ENCODE data around the gene CIAO3. TPM values are rescaled to one million over a fixed set of nuclear protein-coding genes. Genes with fewer than 3 reads are reported as not detected.

CIAO3 gene
- total and polyA plus RNA-seq, 2 donors (not counting 1 experiment from before 2014, with no cell fraction given): 59.4 to 68.4 TPM

GRCh38 chr16:683396-684070, 57.3 kb downstream of the CIAO3 start:
- Mint-ChIP-seq H3K4me1 (peaks cover 32% of the 10 kb centered on the region), H3K9me3 (ENCODE audit: insufficient read depth) (no peaks in the 10 kb centered on the region), H3K27ac (peak overlapping the region; percentile 46), H3K4me3 (peak overlapping the region; percentile 80), H3K27me3 (no peaks in the 10 kb centered on the region)
- intact Hi-C loops (cut with micrococcal nuclease): loop anchor here (1.0 to 5.0 kb wide), 6 partner anchors 15 to 57 kb away; partner anchors contain the start of genes ANTKMT, CIAO3, MCRIP2 and RHOT2
- DNase-seq: no peak
- 26% methylated on average over 56 of the region's 57 CpGs for WGBS (ENCODE audit: insufficient coverage)
- no peaks in the 10 kb centered on the region for H3K27me3 ChIP-seq (replicated peaks in 1 of 4; ENCODE audit: control extremely low read depth in 1 of 4, control insufficient read depth in 3 of 4, insufficient read depth in 4 of 4, low read length in 3 of 4)
- H3K4me1 ChIP-seq (ENCODE audit: control insufficient read depth in 2 of 2, insufficient read depth in 2 of 2, low read length in 2 of 2): peaks cover 28 to 49% of the 10 kb centered on the region in 2 donors
- peak overlapping the region; percentile 97 for H3K4me2 ChIP-seq (replicated peaks; ENCODE audit: low read depth, low read length, poor library complexity, severe bottlenecking)
- no peak for TF ChIP-seq CTCF (IDR thresholded peaks at IDR 0.05)
- no peak for TF ChIP-seq EZH2 (IDR thresholded peaks at IDR 0.05; ENCODE audit: borderline replicate concordance, insufficient read depth, low read depth, low read length, poor library complexity, severe bottlenecking)
- peak overlapping the region; percentile 73 for H3K9ac ChIP-seq (ENCODE audit: low read length)
- peak overlapping the region; percentile 73 for H2AFZ ChIP-seq (ENCODE audit: insufficient read depth, low read depth, low read length, poor library complexity, severe bottlenecking)
- peaks cover 37% of the 10 kb centered on the region for H3K79me2 ChIP-seq (ENCODE audit: control insufficient read depth, insufficient read depth, low read length)
- H3K36me3 ChIP-seq (replicated peaks in 1 of 2; ENCODE audit: control extremely low read depth in 1 of 2, control insufficient read depth in 1 of 2, extremely low read depth in 1 of 2, insufficient read depth in 2 of 2, low read length in 1 of 2): peaks cover 0 to 27% of the 10 kb centered on the region in 2 experiments
- H4K20me1 ChIP-seq (ENCODE audit: control insufficient read depth, insufficient read depth, low read length, poor library complexity, severe bottlenecking): peaks cover 31% of the 10 kb centered on the region
- ATAC-seq (ENCODE audit: low read depth): no peak
- POLR2A ChIA-PET: interaction anchor here (0.6 to 1.4 kb wide), 3 partner anchors 16 to 37 kb away, joined by 3 to 4 read pairs (median 3); partner anchors contain the start of genes ANTKMT and RHOT2
- H3K9me3 ChIP-seq (ENCODE audit: control extremely low read depth in 1 of 3, control insufficient read depth in 2 of 3, insufficient read depth in 1 of 3, low read length in 2 of 3): no peaks in the 10 kb centered on the region
- H3K27ac ChIP-seq (ENCODE audit: low read length in 2 of 2): peak overlapping the region in 1 of 2 donors; percentile 89
- peak overlapping the region in 4 of 5 experiments; percentile 29 to 72 (median 63) for H3K4me3 ChIP-seq (ENCODE audit: control extremely low read depth in 1 of 5, extremely low read depth in 1 of 5, insufficient read depth in 1 of 5, low read depth in 2 of 5, low read length in 4 of 5)
- CTCF ChIA-PET: interaction anchor here (0.8 to 0.9 kb wide), 2 partner anchors 20 to 37 kb away, joined by 3 read pairs; partner anchors contain the start of gene ANTKMT
